ENCODE results near the gene MBOAT7. TPM values are rescaled to one million over a fixed set of nuclear protein-coding genes. Genes with fewer than 3 reads are reported as not detected.
A peak's percentile ranks its signal among the peaks of the same experiment; 100 is the strongest.

Gene MBOAT7
- total and polyA plus RNA-seq, 2 of the 8 experiments (the other 6 are each of a cell fraction or from before 2014, with no cell fraction given): 85.5 to 90.9 TPM

GRCh38 chr19:54138489-54139256 lies 50.7 kb downstream of the MBOAT7 start:
- no peak overlapping the region for H2BK15ac ChIP-seq (ENCODE audit: low read length)
- TF ChIP-seq ATF3 (IDR thresholded peaks at IDR 0.05; ENCODE audit: insufficient read depth, low read depth, low read length): no peak
- no peak for TF ChIP-seq NANOG (IDR thresholded peaks at IDR 0.05; ENCODE audit: insufficient read depth, low read depth, low read length, poor library complexity, severe bottlenecking)
- TF ChIP-seq PHF8 (conservative IDR thresholded peaks at IDR 0.05; ENCODE audit: low read depth, low read length): no peak
- no peak overlapping the region for H2BK120ac ChIP-seq (replicated peaks; ENCODE audit: low read depth, low read length)
- no peak overlapping the region for H2AFZ ChIP-seq (ENCODE audit: low read length)
- no peak overlapping the region for H3K56ac ChIP-seq (replicated peaks; ENCODE audit: insufficient read length, low read depth, low read length)
- H3K27ac ChIP-seq (ENCODE audit: low read depth, low read length): no peak overlapping the region
- no peak overlapping the region for H3K23ac ChIP-seq (ENCODE audit: insufficient read length)
- WGBS, 2 experiments (ENCODE audit: extremely low coverage in 1 of 2, insufficient coverage in 1 of 2, insufficient read length in 1 of 2, insufficient replicate concordance in 2 of 2, low coverage in 1 of 2, low lambda C conversion rate in 2 of 2, missing lambda C conversion rate in 1 of 2): 49% methylated on average over 26 of the region's 31 CpGs; no CpG with 5 or more reads in 1 of the 2 experiments
- H3K9me3 ChIP-seq (ENCODE audit: insufficient read depth in 2 of 2, low read depth in 1 of 2, low read length in 1 of 2): peaks cover 1% of the 10 kb centered on the region in 2 experiments; a peak in 2 of 4 replicates
- no peak overlapping the region for H2AK5ac ChIP-seq (ENCODE audit: low read depth, low read length)
- H3K27me3 ChIP-seq (replicated peaks in 1 of 4; ENCODE audit: control insufficient read depth in 3 of 4, extremely low read depth in 1 of 4, insufficient read depth in 3 of 4, low read length in 3 of 4): no peaks in the 10 kb centered on the region
- H3K14ac ChIP-seq (ENCODE audit: insufficient read length): no peak overlapping the region
- H4K8ac ChIP-seq (ENCODE audit: extremely low read depth, insufficient read depth, low read length): peak overlapping the region; percentile 63; the same call in 1 of the 2 replicates
- peak overlapping the region in 3 of 4 experiments; percentile 16 to 56 (median 33); a peak in 4 of 7 replicates for H3K9ac ChIP-seq (replicated peaks in 1 of 4; ENCODE audit: extremely low read depth in 1 of 4, low read depth in 3 of 4, low read length in 3 of 4)
- CTCF ChIA-PET (ENCODE audit: partially characterized antibody): interaction anchor here (0.5 to 2.8 kb wide), 7 partner anchors 9 to 1305 kb away, joined by 3 to 10 read pairs (median 3); partner anchors contain the start of gene SHISA7
- peaks cover 27 to 50% of the 10 kb centered on the region in 2 experiments for H3K79me2 ChIP-seq (ENCODE audit: control insufficient read depth in 1 of 2, insufficient read depth in 2 of 2, low read length in 2 of 2)
- no peak overlapping the region for H4K5ac ChIP-seq (ENCODE audit: insufficient read length, low read depth, low read length)
- POLR2A ChIA-PET (ENCODE audit: partially characterized antibody): interaction anchor here (1.0 to 15.7 kb wide), 14 partner anchors 10 to 124 kb away, joined by 3 to 348 read pairs (median 5); partner anchors contain the start of genes LENG1, MBOAT7, NDUFA3 and PRPF31
- no peak overlapping the region for H3K4ac ChIP-seq (replicated peaks; ENCODE audit: insufficient read length, low read depth, low read length)
- peaks cover 15% of the 10 kb centered on the region for H3K23me2 ChIP-seq (ENCODE audit: low read depth, low read length)
- DNase-seq (ENCODE audit: low read depth in 1 of 2, low spot score in 2 of 2) (peak in 1 of 2 experiments; percentile 52), FAIRE-seq (no peak)
- peak overlapping the region; percentile 68 to 76 for H3K4me2 ChIP-seq (ENCODE audit: insufficient read depth in 1 of 2, low read depth in 2 of 2, low read length in 2 of 2)
- no peak overlapping the region for H2BK5ac ChIP-seq (ENCODE audit: low read depth, low read length)
- H3K36me3 ChIP-seq (ENCODE audit: control insufficient read depth in 2 of 4, insufficient read depth in 4 of 4, low read length in 3 of 4): peaks cover 9 to 21% (median 15%) of the 10 kb centered on the region in 4 experiments; a peak in 7 of 8 replicates
- no peak overlapping the region for H3K18ac ChIP-seq (ENCODE audit: extremely low read depth, low read length)
- H3K4me1 ChIP-seq (replicated peaks in 1 of 4; ENCODE audit: control insufficient read depth in 3 of 4, insufficient read depth in 4 of 4, low read length in 3 of 4): peaks cover 0 to 26% (median 7%) of the 10 kb centered on the region in 4 experiments; a peak in 5 of 7 replicates
- H3K4me3 ChIP-seq (ENCODE audit: extremely low read depth in 1 of 4, insufficient read depth in 2 of 4, low read depth in 3 of 4, low read length in 4 of 4): peak overlapping the region; percentile 58 to 84 (median 72)
- H4K91ac ChIP-seq (replicated peaks; ENCODE audit: insufficient read length, low read length): no peak overlapping the region
- H2BK12ac ChIP-seq (ENCODE audit: low read depth, low read length): no peak overlapping the region
- peaks cover 23% of the 10 kb centered on the region for H3K79me1 ChIP-seq (ENCODE audit: low read depth, low read length)
- H2BK20ac ChIP-seq (ENCODE audit: low read length): no peak overlapping the region
- H4K20me1 ChIP-seq (replicated peaks in 1 of 2; ENCODE audit: control insufficient read depth in 1 of 2, insufficient read depth in 2 of 2, low read length in 2 of 2): peaks cover 21 to 41% of the 10 kb centered on the region in 2 experiments
